SIG-M5 treated with dmso at 0.1 percent for 504 hours (cell line): ENCODE measurements around the gene NMRK2.
"Not testable (repeated sequence)": the region's sequence is repeated elsewhere in the genome, so short reads cannot be mapped to it uniquely, and the experiment has no call there.

ENCODE experiments used
- DNase-seq: peaks from one replicate; lab custom pipeline; 2025; ENCODE audit not compliant: unreplicated experiment; lab: John Stamatoyannopoulos, UW

NMRK2 gene

DNA sequence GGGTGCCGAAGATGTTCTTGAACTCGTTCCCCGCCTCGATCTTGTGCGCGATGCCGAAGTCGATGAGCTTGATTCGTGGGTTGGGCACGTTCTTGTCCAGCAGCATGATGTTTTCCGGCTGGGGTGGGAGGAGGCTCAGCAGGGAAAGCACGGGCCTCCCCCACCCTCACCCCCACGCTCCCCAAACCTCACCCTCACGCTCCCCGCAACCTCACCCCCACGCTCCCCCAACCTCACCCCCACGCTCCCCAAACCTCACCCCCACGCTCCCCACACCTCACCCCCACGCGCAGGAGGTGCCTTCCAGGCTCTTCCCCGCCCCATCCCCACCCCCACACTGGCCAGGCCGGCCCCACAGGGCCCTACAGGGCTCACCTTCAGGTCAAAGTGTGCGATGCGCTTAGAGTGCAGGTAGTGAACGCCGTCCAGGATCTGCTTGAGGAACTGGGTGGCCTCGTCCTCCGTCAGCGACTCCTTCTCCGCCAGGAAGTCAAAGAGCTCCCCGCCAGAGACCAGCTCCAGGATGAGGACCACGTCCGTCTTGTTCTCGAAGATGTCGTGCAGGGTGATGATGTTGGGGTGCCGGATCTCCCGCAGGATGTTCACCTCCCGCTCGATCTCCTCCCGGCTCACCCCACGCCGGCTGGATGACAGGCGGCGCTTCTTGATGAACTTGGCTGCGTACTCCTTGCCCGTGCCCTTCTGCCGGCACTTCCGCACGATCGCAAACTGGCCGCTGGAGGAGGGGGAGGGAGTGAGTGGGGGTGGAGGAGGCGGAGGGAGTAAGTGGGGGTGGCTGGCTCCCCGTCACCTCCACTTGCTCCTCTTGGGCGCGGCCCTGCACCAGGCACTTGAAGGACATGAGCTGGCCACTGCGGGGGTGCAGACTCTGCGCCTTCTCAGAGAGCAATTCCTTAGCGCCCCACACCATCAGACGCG is 31.7 kb downstream of the NMRK2 start:
- no peak for DNase-seq

DNA sequence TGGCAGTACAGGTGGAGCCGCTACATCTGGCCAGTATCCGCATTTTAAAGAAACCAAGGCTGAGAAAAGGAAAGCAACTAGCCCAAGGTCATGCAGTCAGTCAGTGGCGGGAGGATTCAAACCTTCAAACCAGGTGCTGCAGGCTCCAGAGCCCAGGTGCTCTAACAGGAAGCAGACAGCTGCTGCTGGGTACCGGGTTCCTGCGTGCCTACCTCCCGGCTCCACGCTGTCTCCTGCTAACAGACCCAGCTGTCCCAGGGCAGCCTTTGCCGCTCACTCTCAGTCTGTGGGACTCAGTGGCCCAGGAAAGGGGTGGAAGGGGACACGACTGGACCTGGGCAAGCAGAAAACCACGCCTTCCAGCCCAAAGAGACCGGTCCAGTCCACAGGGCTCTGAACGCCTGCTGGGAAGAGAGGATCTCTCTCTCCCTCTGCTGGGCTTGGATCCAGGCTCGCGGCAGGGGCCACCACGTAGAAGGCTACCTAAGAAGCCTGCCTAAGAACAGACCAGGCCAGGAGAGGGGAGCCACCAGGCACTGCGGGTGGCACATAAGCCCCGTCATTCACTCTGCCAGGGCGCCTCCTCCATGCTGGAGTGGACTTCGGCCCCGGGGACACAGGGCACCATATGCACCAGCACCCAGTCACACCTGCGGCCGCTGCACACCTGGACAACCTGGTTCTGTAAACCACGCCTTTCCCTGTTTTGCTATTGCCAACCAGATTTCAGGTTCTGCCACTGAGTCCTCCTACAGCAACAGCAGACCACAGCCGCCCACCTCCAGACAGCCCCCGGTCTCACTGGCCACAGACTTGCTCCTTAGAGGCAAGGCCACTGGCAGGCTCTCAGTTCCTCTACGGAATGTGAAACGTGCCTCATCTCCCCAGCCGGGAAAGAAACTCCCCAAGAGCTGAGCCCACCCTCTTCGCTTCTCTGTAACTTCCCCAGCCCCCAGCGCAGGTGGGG is 33.5 kb downstream of the NMRK2 start:
- no peak for DNase-seq

DNA sequence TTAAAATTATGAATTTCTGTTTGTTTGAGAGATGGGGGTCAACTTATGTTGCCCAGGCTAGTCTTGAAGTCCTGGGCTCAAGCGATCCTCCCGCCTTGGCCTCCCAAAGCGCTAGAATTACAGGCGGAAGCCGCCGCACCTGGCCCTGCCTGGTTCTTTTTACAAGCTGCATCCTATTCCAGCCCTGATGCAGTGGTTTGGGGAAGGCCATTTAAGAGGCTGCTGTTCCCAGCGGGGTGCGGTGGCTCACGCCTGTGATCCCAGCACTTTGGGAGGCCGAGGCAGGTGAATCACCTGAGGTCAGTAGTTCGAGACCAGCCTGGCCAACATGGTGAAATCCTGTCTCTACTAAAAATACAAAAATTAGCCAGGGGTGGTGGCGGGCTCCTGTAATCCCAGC is 35.1 kb downstream of the NMRK2 start:
- DNase-seq = not testable (repeated sequence)

DNA sequence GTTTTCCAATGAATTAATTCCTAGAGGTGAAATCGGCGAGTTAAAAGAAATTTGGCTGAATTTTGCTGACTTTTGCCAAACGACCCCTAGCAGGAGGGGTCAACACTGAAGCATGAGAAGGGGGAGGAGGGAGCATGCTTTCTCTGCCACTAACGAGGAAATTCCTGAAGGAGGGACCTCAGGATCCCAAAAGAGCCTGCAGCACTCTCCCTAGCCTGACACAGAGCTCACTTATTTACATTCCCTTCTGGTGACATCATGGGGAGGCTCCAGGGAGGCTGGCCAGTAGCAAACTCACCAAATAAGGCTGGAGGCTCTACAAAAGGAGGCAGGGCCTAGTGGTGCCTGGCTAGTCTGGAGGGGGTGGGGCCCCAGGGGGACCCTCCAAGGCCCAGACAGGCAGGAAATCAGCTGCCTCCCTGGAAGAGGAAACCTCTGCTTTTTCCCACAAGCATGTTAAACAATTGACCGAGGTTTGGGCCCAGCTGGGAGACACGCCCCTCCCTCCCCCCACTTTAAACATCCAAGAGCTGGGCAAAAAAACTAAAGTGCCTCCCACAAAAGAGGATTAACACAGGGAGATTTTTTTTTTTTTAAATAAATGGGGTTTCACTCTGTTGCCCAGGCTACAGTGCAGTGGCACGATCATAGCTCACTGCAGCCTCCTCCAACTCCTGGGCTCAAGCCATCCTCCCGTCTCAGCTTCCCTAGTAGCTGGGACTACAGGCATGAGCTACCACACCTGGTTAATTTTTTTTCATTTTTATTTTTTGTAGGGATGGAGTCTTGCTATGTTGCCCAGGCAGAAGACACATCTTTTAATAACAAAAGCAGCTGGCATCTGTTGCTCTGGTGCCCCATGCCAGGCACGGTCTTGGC is 35.9 kb downstream of the NMRK2 start:
- DNase-seq = peak; percentile 72

DNA sequence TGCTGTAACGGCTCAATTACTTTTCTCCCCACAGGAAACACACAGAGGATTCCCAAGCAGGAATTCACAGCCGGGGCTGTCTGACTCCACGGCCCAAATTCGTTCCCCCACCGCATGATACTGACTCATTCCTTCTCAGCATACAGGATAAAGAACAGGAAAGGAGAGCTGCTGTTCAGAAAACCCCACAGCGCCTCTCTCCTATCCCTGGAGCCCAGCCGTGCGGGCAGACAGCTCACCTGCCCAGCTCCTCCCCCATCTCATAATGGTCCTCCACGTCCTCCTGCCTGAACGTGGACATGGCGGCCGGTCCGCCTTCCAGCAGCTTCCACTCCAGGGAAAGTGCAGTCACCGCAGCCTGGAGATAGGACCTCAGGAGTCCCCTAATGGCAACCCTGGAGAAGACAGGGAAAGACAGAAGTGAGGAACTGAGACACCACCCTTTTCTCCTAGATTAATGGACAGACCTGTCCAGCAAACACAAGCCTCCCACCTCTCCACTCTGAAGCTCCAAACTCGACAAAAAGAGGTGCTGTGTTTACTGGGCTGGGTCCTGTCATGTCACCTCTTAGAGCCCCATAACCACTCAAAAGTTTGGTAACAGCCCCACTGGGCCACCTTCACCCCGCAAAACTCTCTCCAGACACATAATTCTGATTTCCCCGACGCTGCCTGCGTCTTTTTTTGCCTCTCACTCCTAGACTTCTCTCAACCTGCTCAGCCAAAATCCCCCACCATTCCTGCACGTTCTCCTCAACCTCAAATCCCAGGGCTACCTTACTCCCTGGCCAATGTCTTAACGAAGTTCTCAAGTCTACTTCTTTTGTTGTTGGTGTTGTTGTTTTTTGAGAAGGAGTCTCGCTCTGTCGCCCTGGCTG is 36.8 kb downstream of the NMRK2 start:
- no peak for DNase-seq

DNA sequence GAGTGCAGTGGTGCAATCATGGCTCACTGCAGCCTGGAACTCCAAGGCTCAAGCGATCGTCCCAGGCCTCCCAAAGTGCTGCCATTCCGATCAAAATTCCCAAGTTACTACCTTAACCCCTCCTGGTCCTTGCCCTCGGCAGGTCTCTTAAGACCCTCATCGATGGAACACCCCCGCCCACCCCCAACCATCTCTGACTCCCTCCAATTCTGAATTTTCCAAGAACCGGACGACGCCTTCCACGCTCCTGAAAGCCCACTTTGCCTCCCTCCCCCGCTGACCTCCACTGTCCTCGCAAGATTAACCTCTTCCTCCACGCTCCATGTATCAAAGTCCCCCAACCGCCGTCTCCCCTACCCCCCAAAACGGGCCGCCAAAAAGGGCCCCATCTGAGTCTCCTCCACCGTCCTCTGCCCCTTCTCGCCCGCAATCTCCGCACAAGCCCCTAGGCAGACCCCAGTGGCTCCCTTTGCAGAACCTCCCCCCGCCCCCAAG is 37.5 kb downstream of the NMRK2 start:
- no peak for DNase-seq

DNA sequence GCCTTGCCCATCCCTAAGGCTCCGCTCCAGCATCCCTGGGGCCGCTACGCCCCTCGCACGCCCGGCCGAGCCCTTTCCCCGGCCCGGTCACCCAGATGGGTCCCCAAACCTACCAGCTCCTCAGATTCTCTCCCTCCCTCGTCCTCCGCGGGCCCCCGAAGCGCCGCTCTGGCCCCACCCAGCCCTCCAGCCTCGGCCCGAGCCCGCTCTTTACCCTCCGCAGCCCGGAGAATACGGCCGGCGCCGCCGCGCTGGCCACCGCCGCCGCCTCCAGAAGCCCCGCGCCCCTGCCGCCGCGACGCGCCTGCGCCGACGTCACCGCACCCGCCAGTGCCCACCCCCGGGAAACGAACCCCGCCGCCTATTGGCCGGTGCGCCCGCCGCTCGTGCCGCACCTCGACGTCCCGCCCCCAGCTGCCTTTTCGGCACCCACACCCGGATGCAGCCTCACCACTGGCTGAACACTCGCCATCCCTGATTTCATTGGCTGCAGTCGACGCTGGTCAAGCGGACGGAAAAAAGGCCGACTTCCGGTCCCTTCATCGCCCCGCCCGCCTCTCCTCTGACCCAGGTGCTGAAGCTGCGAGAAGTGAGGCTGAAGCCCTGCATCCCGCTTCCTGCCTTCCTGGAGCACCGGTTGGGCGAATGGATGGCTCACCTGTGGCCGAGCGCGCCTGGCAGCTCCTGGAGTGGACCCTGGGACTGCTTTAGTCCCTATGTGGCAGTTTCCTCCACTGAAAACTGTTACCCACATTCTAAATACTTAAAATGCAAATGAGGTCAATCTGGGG is 38.1 kb downstream of the NMRK2 start, which contains the start of gene DAPK3:
TSS of gene DAPK3 (minus strand) at position 292 of the 791 bp plus-strand sequence. CDS start 1,364 bp downstream, outside the sequence.
- peak; percentile 96 for DNase-seq

DNA sequence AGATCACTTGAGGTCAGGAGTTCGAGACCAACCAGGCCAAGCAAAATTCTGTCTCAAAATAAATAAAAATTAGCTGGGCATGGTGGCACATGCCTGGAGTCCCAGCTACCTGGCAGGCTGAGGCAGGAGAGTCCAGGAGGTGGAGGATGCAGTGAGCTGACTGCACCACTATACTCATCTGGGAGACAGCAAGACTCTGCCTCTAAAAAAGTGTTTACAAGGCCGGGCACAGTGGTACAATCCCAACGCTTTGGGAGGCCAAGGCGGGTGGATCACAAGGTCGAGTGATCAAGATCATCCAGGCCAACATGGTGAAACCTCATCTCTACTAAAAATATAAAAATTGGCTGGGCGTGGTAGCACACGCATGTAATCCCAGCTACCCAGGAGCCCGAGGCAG is 42.3 kb downstream of the NMRK2 start:
- DNase-seq = no peak

DNA sequence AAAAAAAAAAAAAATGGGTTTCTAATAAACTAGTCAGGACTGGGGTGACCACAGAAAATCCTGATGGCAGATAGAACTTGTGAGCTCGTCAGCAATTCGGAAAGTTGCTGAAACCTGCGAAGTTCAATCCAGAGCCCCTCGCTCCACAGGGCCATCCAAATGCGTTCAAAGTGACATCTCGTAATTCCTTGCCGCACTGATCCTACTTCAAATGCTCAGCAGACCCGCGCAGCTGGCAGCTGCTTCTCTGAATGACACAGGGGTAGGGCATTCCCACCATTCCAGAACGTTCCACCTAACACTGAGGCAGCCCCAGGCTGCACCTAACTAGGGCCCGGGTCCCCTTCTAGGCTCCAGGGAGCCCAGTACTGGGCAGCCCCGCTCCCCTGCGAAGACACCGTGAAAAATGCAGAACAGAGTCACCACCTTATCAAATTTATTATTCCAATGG is 42.8 kb downstream of the NMRK2 start:
- DNase-seq = no peak

DNA sequence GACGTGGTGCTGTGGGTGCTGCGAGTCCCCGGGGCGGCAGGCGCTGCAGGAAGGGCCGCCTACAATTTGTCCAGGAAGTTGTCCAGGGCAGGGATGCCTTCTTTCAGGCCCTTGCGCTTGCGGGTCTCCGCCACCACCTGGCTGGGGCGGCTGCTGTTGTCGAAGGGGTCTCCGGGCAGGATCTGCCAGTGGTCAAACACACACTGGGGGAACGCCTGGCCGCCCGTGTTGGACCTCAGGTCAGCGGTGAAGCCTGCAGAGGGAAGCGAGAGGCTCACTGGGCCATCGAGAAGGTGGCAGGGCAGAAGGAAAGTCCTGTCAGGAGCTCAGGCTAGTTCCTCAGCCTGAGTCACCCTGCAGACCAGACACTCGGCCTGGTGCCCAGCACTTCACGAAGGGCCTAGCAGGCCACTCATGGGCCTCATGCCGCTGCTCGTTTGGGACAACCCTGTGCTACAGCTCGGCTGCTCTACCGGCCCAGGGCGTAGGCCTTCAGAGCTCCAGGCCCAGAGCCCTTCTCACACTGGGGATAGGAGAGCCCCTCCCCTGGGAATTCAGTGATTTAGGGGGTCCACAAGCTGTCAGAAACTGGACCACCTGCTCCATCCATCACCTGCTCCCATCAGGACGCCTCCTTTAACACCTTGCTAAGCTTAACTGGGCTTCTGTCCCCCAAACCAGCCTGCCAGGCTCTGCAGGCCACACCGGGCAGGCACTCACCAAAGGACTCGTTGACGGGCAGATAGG is 43.8 kb downstream of the NMRK2 start:
- no peak for DNase-seq

DNA sequence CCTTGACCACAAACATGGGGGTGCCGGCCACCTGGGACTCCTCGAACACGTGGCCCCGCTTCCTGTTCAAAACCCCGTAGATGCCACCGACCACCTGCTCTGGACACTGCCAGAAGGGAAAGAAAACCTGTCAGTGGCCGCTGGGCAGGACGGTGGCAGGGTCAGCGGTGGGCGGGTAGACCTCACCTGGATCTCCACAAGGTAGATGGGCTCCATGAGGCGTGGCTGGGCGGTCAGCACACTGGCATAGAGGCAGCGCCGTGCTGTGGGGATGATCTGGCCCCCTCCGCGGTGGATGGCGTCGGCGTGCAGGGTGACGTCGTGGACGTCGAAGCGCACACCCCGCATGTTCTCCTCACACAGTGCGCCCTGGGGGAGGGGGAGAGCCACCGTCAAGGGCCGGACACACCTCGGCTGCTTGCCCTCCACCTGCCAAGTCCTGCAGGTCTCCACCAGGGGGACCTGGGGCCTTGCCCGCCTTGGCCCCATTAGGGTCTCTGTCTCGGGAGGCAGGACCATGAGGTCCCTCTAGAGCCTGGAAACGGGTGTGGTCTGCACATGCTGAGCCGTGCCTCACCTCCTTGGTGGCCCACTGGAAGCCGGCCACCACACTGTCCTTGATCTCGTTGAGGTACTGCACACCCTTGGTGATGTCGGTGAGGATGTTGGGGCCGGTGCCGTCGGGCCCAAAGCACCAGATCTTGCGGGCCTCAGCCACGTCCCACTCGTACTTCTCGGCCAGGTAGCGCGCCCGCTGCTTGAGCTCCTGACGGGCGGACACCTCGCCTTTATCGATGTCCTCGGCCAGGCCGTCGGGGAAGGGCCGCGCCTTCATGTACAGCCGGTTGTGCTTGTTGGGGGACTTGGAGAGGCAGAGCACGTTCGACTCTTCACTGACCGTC is 44.6 kb downstream of the NMRK2 start:
- DNase-seq = no peak

DNA sequence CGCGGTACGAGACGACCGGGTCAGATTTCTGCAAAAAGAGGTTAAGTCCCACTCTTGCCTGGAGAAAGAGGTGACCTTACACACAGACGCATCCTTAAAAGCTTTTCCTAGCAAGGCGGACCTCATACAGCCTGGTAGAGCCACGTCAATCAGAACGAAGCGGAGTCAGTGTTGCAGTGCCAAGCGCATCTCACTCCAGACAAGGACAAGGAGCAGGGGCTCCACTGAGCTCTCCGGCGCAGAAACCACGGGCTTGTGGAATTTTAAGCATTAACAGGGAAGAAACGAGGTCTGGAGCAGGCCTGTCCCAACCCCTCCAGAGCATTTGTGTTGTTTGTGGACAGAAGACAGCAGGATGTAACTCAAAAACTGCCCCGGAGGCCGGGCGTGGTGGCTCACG is 45.3 kb downstream of the NMRK2 start:
- no peak for DNase-seq

DNA sequence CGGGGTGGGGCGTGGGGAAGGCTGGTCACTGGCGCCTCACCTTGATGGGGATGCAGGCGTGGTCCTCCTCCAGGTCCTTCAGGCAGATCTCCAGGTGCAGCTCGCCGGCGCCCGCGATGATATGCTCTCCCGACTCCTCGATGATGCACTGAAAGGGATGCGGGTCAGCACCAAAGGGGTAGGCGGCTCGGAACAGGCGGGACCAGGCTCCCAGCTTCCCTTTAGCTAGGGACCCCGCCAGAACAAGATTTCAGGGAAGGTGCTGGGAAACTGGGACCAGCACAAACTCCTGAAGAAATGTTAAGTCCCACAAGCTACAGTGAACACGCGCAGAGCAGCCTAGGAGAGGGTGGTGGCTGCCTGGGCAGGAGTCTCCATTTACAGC is 46.4 kb downstream of the NMRK2 start:
- DNase-seq = no peak

DNA sequence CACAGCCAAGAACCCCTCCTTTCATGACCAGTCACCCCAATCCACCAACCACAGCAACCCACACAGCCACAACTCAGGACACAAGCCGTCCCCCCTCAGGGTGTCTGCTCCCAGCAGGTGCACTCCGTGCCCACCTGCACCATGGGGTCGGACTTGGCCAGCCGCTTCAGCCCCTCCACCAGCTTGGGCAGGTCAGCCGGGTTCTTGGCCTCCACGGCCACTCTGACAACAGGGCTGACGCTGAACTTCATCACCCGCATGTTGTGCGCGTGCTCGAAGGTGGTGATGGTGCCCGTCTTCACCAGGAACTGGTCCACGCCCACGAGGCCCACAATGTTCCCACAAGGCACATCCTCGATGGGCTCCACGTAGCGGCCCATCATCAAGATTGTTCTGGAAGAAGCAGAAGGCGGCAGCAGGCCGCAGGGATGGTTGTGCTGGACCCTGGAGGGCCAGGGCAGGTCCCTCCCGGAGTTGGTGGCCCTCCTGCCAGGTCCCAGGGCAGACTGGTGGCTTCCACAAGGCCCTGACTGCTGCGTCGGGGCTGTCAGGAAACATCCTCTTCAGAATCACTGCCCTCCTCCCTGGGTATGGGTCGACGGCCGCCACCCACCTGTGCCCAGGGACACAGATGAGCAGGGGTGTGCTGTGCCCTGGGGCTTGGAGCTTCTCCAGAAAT is 46.9 kb downstream of the NMRK2 start:
- no peak for DNase-seq

DNA sequence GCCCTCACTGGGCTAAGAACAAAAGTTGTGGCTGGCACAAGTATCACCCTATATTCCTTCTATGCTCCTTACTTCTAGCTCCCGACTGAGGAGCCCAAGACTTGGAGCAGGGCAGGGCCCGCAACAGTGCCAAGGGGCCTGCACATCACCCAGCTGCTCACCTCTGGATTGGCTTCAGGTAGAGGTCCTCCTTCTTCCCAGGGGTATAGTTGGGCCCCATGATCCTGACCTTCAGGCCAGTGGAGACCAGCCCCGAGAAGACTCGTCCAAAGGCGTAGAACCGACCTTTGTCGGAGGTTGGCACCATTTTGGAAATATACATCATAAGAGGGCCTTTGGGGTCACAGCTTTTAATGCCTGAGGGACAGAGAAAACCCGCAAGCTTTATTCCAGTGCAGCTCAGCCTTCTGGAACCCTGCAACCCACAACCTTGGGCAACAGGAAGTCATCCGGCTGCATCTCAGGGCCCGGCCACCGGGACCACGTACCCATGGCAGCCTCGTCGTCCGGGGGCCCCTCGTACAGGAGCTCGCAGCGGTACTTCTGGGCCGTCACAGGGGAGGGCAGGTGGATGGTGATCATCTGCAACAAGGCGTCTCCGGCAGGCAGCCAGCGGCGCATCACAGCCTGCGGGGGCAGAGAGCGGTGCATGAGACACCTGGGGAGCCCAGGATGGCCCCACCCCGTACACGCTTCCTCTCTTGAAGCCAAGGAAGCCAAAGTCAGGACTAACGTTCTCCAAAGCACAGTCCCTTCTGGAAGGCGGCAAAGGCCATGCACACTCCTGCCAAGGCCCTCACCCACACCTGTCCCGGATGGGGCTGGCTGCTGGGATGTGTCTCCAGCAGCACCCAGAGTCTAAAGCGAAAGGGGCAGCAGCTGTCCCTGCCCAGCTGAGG is 47.7 kb downstream of the NMRK2 start:
- DNase-seq = no peak
